ENCODE results near the gene DGKE. TPM values are rescaled to one million over a fixed set of nuclear protein-coding genes. Genes with fewer than 3 reads are reported as not detected.

DGKE gene
- total and polyA plus RNA-seq, 2 of the 13 experiments (the other 11 are each of a cell fraction or from before 2014, with no cell fraction given): 3.2 to 5.3 TPM

DNA sequence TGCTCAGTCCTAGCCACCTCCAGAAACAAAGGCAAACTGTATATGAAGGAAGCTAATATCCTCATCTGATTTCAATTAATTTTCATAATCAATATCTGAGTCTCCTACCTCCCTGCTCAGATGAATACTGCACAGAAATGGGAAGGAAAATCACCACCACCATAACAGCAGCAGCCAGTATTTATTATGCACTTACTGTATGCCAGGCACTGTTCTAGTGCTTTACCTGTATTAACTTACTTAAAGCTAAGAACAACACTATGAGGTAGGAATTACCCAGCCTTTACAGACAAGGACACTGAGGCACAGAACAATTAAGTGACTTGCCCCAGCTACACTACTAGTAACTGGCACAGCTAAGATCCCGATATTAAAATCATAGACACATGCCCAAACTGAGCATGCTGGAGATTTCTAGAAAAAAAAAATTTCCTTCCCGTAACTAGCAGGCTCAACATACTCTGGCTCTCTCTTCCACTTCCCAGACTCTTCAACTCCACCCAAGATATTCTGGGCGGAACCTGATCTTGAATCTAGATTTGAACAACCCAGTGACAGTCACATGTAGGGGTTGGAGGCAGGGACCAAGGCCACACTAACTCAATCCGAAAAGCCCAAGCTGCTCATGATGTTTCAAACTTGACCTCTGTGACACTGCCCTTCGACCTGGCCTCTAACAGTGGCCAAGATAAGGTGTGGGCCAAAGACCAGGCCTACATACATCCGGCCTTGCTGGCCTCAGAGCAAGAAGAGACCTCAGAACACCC lies 76.0 kb downstream of the DGKE start (continued):
- TF ChIP-seq, protein P1, sequence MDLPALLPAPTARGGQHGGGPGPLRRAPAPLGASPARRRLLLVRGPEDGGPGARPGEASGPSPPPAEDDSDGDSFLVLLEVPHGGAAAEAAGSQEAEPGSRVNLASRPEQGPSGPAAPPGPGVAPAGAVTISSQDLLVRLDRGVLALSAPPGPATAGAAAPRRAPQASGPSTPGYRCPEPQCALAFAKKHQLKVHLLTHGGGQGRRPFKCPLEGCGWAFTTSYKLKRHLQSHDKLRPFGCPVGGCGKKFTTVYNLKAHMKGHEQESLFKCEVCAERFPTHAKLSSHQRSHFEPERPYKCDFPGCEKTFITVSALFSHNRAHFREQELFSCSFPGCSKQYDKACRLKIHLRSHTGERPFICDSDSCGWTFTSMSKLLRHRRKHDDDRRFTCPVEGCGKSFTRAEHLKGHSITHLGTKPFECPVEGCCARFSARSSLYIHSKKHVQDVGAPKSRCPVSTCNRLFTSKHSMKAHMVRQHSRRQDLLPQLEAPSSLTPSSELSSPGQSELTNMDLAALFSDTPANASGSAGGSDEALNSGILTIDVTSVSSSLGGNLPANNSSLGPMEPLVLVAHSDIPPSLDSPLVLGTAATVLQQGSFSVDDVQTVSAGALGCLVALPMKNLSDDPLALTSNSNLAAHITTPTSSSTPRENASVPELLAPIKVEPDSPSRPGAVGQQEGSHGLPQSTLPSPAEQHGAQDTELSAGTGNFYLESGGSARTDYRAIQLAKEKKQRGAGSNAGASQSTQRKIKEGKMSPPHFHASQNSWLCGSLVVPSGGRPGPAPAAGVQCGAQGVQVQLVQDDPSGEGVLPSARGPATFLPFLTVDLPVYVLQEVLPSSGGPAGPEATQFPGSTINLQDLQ (CRISPR knock-in tag; IDR thresholded peaks at IDR 0.05): no peak
- TF ChIP-seq FOXC1 (CRISPR knock-in tag; IDR thresholded peaks at IDR 0.05; ENCODE audit: borderline replicate concordance) (no peak), KLF16 (CRISPR knock-in tag; IDR thresholded peaks at IDR 0.05) (no peak), MAFG (CRISPR knock-in tag; IDR thresholded peaks at IDR 0.05) (no peak), ZNF761 (CRISPR knock-in tag; conservative IDR thresholded peaks at IDR 0.05) (no peak), SALL2 (CRISPR knock-in tag; IDR thresholded peaks at IDR 0.05) (no peak), LCORL (IDR thresholded peaks at IDR 0.05) (no peak), LCORL (CRISPR knock-in tag; IDR thresholded peaks at IDR 0.05) (peak; percentile 75), ZMAT3 (CRISPR knock-in tag; conservative IDR thresholded peaks at IDR 0.05) (0 out of 2 replicates have a peak, but pooled peaks have one; percentile 67), ZNF44 (CRISPR knock-in tag; IDR thresholded peaks at IDR 0.05) (no peak), ZNF678 (CRISPR knock-in tag; IDR thresholded peaks at IDR 0.05) (no peak), ZNF776 (CRISPR knock-in tag; IDR thresholded peaks at IDR 0.05) (no peak), EHMT2 (IDR thresholded peaks at IDR 0.05; ENCODE audit: borderline replicate concordance, low read depth, low read length) (no peak), ZNF468 (CRISPR knock-in tag; IDR thresholded peaks at IDR 0.05) (no peak), NR2F6 (IDR thresholded peaks at IDR 0.05) (peak; percentile 95), NR2F6 (CRISPR knock-in tag; IDR thresholded peaks at IDR 0.05) (peak; percentile 97), SOX6 (IDR thresholded peaks at IDR 0.05) (no peak), SOX6 (CRISPR knock-in tag; IDR thresholded peaks at IDR 0.05) (peak; percentile 72), ZNF629 (CRISPR knock-in tag; conservative IDR thresholded peaks at IDR 0.05) (no peak)
- TF ChIP-seq, protein P2, sequence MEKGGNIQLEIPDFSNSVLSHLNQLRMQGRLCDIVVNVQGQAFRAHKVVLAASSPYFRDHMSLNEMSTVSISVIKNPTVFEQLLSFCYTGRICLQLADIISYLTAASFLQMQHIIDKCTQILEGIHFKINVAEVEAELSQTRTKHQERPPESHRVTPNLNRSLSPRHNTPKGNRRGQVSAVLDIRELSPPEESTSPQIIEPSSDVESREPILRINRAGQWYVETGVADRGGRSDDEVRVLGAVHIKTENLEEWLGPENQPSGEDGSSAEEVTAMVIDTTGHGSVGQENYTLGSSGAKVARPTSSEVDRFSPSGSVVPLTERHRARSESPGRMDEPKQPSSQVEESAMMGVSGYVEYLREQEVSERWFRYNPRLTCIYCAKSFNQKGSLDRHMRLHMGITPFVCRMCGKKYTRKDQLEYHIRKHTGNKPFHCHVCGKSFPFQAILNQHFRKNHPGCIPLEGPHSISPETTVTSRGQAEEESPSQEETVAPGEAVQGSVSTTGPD (CRISPR knock-in tag; IDR thresholded peaks at IDR 0.05): no peak
- TF ChIP-seq, protein P3, sequence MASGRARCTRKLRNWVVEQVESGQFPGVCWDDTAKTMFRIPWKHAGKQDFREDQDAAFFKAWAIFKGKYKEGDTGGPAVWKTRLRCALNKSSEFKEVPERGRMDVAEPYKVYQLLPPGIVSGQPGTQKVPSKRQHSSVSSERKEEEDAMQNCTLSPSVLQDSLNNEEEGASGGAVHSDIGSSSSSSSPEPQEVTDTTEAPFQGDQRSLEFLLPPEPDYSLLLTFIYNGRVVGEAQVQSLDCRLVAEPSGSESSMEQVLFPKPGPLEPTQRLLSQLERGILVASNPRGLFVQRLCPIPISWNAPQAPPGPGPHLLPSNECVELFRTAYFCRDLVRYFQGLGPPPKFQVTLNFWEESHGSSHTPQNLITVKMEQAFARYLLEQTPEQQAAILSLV (CRISPR knock-in tag; IDR thresholded peaks at IDR 0.05; ENCODE audit: borderline replicate concordance): no peak
- TF ChIP-seq, protein P4, sequence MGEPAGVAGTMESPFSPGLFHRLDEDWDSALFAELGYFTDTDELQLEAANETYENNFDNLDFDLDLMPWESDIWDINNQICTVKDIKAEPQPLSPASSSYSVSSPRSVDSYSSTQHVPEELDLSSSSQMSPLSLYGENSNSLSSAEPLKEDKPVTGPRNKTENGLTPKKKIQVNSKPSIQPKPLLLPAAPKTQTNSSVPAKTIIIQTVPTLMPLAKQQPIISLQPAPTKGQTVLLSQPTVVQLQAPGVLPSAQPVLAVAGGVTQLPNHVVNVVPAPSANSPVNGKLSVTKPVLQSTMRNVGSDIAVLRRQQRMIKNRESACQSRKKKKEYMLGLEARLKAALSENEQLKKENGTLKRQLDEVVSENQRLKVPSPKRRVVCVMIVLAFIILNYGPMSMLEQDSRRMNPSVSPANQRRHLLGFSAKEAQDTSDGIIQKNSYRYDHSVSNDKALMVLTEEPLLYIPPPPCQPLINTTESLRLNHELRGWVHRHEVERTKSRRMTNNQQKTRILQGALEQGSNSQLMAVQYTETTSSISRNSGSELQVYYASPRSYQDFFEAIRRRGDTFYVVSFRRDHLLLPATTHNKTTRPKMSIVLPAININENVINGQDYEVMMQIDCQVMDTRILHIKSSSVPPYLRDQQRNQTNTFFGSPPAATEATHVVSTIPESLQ (CRISPR knock-in tag; conservative IDR thresholded peaks at IDR 0.05): no peak
- TF ChIP-seq, protein P5, sequence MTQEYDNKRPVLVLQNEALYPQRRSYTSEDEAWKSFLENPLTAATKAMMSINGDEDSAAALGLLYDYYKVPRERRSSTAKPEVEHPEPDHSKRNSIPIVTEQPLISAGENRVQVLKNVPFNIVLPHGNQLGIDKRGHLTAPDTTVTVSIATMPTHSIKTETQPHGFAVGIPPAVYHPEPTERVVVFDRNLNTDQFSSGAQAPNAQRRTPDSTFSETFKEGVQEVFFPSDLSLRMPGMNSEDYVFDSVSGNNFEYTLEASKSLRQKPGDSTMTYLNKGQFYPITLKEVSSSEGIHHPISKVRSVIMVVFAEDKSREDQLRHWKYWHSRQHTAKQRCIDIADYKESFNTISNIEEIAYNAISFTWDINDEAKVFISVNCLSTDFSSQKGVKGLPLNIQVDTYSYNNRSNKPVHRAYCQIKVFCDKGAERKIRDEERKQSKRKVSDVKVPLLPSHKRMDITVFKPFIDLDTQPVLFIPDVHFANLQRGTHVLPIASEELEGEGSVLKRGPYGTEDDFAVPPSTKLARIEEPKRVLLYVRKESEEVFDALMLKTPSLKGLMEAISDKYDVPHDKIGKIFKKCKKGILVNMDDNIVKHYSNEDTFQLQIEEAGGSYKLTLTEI (CRISPR knock-in tag; conservative IDR thresholded peaks at IDR 0.05): no peak

Data from HepG2 (cell line).